ENCODE data around the gene TP53BP2. TPM values are rescaled to one million over a fixed set of nuclear protein-coding genes. Genes with fewer than 3 reads are reported as not detected.

Gene TP53BP2
- total RNA-seq, 4 donors from 2014 or later, result 25.6 to 66.7 (median 50.8) TPM

DNA sequence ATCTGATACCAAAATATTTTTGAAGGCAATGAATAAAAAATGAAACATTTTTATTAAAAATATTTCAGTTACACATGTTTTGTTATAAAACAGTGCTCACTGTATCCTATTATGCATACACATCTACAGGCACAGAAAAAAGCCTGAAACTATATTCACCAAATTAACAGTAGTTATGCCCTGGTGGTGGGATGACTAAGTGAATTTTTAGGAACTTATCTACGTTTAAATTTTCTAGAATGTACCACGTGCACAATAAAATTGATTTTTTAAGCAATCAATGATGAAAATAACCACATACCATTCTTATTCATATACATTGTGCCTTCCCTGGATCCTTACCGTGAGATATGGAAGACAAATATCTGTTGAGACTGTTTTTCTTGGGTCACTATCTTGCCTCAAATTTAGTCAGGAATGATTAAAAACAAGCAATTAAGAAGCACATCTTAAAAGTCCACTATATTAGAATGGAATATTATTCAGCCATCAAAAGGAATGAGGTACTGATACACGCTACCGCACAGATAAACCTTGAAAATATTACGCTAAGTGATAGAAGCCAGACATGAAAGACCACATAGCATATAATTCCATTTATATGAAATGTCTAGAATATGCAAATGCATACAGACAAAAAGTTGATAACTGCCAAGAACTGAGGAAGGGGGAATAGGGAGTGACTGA, 17.4 kb downstream of the TP53BP2 start:
- peaks cover 3 to 8% of the 10 kb centered on the region in 2 donors for H3K4me1 ChIP-seq
- TF ChIP-seq POLR2A (IDR thresholded peaks at IDR 0.05), result no peak
- TF ChIP-seq, protein P1, sequence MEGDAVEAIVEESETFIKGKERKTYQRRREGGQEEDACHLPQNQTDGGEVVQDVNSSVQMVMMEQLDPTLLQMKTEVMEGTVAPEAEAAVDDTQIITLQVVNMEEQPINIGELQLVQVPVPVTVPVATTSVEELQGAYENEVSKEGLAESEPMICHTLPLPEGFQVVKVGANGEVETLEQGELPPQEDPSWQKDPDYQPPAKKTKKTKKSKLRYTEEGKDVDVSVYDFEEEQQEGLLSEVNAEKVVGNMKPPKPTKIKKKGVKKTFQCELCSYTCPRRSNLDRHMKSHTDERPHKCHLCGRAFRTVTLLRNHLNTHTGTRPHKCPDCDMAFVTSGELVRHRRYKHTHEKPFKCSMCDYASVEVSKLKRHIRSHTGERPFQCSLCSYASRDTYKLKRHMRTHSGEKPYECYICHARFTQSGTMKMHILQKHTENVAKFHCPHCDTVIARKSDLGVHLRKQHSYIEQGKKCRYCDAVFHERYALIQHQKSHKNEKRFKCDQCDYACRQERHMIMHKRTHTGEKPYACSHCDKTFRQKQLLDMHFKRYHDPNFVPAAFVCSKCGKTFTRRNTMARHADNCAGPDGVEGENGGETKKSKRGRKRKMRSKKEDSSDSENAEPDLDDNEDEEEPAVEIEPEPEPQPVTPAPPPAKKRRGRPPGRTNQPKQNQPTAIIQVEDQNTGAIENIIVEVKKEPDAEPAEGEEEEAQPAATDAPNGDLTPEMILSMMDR (IDR thresholded peaks at IDR 0.05), result no peak
- H3K4me3 ChIP-seq, result no peak overlapping the region
- H3K36me3 ChIP-seq, result no peaks in the 10 kb centered on the region
- no peaks in the 10 kb centered on the region for H3K9me3 ChIP-seq
- no peak overlapping the region for H3K27ac ChIP-seq
- intact Hi-C loops (cut with DNase I; ENCODE audit: low total_unique reads), result no loop called here
- H3K27me3 ChIP-seq, result no peaks in the 10 kb centered on the region
- no peak for DNase-seq

DNA sequence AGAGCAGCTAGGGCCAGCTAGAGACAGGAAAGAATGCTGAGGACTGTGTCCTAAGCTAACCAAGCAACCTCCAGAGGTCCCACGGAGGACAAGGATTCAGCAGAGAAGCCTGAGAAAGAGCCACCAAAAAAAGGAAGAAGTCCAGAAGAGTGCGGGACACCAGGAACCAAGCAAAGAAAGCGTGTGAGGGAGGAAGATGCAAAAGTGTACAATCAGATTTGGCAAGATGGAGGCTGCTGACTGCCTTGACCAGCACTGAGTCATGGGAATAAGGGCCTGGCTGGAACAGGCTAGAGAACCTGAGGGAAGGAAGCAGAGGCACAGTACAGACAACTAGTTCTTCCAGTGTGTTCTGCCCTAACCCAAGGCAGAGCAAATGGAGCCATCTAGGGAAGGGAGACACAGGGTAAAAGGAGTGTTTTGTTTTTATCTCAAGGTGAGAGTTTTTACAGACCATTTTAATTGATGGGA, 18.5 kb downstream of the TP53BP2 start:
- Histone ChIP-seq H3K27ac (no peak overlapping the region), H3K4me3 (no peak overlapping the region), H3K27me3 (no peaks in the 10 kb centered on the region), H3K9me3 (no peaks in the 10 kb centered on the region), H3K36me3 (no peaks in the 10 kb centered on the region), H3K4me1 (peaks cover 0 to 8% of the 10 kb centered on the region in 2 donors)
- no peak for DNase-seq
- TF ChIP-seq, protein P1 (IDR thresholded peaks at IDR 0.05), result no peak
- no peak for TF ChIP-seq POLR2A (IDR thresholded peaks at IDR 0.05)
- intact Hi-C loops (cut with DNase I; ENCODE audit: low total_unique reads), result no loop called here

DNA sequence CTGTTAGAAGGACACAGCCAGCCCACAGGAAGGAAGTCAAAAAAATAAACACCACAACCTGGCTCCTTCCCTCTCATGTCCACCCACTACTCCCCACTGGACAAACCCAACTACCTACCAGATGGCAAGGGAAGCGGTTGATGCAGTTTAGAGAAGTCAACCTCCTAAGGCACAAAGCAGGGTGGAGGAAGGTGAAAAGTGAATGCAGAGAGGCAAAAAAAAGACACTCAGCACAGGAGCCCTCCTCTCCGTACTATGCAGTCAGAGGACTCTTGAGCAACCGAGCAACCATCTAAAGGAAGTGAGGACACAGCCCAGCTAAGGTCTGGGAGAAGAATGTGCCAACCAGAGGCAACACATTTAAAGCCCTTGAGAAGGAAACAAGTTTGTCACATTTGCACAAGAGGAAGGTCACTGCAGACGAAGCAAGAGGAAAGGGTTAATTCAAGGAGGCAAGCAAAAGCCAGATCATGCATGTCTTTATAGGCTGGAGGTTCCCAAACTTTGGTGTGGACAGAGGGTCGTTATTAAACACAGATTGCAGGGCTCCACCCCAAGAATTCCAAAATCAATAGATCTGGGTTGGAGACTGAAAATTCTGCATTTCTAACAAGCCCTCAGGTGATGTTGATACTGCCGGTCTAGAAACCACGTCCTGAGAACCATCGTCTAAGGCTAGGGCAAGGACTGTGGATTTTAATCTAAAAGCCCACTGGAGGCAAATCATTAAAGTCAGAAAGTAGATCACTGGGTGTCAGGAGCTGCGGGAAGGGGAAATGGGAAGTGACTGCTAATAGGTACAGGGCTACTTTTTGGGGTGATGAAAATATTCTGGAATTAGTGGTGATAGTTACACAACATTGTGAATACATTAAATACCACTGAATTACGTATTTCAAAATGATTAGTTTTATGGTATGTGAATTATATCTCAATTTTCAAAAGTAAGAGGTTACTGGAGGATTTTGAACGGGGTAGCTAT, 19.7 kb downstream of the TP53BP2 start:
- H3K4me3 ChIP-seq, result no peak overlapping the region
- no peak for TF ChIP-seq POLR2A (IDR thresholded peaks at IDR 0.05)
- TF ChIP-seq, protein P1 (IDR thresholded peaks at IDR 0.05), result no peak
- DNase-seq, result no peak
- no peaks in the 10 kb centered on the region for H3K4me1 ChIP-seq
- H3K27me3 ChIP-seq, result no peaks in the 10 kb centered on the region
- intact Hi-C loops (cut with DNase I; ENCODE audit: low total_unique reads), result no loop called here
- H3K36me3 ChIP-seq, result no peaks in the 10 kb centered on the region
- H3K9me3 ChIP-seq, result no peaks in the 10 kb centered on the region
- no peak overlapping the region for H3K27ac ChIP-seq

DNA sequence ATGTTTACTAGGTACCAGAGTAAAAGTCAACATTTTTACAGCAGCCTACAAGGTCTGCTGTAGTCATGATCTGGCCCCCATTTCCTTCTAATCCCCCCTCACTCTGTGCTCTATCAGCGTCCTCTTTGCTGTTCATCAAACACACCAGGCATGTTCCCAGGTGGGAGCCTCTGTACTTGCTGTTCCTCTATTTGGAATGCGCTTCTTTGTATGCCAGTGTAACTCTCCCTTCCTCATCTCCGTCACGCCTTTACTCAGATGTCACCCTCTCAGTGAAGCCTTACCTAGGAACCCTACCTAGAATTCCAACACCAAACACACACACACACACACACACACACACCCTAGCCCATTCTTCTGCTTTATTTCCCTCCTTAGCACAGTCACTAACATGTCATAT, 21.0 kb downstream of the TP53BP2 start:
- intact Hi-C loops (cut with DNase I; ENCODE audit: low total_unique reads), result no loop called here
- H3K4me1 ChIP-seq, result no peaks in the 10 kb centered on the region
- no peaks in the 10 kb centered on the region for H3K36me3 ChIP-seq
- H3K27ac ChIP-seq, result no peak overlapping the region
- no peaks in the 10 kb centered on the region for H3K9me3 ChIP-seq
- no peaks in the 10 kb centered on the region for H3K27me3 ChIP-seq
- no peak for TF ChIP-seq POLR2A (IDR thresholded peaks at IDR 0.05)
- TF ChIP-seq, protein P1 (IDR thresholded peaks at IDR 0.05), result no peak
- no peak overlapping the region for H3K4me3 ChIP-seq
- DNase-seq, result no peak

DNA sequence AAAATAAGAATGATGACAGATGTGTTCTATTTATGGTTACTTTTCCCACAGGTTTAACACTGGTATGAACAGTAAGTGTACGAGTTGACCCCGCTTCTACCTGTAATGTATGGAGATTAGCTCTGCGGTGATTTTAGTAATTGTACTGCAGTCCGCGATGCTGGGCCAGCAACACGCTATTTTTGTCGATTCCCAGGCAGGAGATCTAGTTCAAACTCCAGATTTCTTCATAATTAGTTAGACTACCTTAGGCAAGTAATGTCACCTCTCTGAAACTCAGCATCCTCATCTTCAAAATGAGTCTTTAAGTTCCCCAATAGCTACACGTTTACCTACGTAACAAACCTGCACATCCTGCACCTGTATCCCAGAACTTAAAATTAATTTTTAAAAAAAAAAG, 21.5 kb downstream of the TP53BP2 start:
- H3K27me3 ChIP-seq, result no peaks in the 10 kb centered on the region
- H3K4me3 ChIP-seq, result no peak overlapping the region
- no peaks in the 10 kb centered on the region for H3K4me1 ChIP-seq
- intact Hi-C loops (cut with DNase I; ENCODE audit: low total_unique reads), result no loop called here
- no peak overlapping the region for H3K27ac ChIP-seq
- no peaks in the 10 kb centered on the region for H3K36me3 ChIP-seq
- TF ChIP-seq, protein P1 (IDR thresholded peaks at IDR 0.05), result no peak
- TF ChIP-seq POLR2A (IDR thresholded peaks at IDR 0.05), result no peak
- H3K9me3 ChIP-seq, result no peaks in the 10 kb centered on the region
- no peak for DNase-seq

Data from uterus (tissue), 4 donors.